ENCODE results near the gene WHRN.

The WHRN gene

DNA sequence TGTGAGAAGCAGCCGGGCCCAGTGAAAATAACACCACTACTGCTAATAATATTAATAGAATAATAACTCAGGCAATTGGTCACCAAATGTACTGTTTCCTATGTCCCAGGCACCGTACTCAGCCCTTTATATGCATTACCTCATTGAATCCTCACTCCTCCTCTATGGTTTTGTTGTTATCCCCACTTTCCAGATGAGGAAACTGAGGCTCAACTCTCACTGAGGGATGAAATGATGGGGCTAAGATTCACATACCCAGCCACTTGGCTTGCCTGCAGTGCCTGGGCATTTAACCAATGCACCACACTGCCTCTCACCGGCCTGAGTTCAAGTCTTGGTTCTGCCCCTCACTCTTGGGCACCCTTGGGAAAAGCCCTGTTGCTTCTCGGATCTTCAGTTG is 34.1 kb downstream of the WHRN start:
- no peak for DNase-seq (ENCODE audit: low read depth in 2 of 2)

DNA sequence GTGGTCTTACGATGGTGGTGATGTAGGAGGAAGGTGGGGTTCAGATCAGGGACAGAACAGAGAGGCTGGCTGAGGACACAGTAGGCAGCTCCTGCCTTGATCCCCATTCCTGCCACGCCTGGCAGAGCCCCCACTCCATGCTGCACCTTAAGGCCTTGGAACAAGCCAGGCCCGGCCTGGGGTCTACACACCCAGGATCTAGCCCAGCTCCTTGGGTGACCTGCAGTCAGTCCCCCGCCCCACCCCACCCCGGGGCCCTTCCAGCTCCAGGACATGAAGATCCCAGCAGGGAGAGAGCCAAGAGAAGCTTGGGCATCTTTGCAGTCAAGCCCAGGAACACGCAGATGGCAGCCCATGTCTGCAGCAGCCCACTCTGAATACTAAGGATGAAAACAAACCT is 34.7 kb downstream of the WHRN start:
- no peak for DNase-seq (ENCODE audit: low read depth in 2 of 2)

DNA sequence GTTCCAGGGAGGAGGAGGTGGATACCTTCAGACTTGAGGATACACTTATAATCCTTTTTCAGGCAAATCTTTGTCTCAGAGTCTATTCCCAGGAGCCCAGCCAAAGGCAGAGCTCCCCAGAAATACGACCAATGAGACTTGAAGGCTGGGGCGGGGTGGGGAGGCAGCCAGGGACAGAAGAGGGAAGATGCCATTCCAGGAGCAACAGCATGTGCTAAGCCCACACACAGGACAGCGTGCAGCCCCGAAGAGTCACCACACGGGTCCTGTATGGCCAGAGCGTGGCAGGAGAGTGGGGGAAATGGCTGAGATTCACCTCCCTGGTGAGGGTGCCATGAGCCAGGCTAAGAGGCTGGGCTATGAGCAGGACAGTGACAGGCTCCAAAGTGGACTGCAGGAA is 35.2 kb downstream of the WHRN start:
- DNase-seq (ENCODE audit: low read depth in 2 of 2), result no peak

DNA sequence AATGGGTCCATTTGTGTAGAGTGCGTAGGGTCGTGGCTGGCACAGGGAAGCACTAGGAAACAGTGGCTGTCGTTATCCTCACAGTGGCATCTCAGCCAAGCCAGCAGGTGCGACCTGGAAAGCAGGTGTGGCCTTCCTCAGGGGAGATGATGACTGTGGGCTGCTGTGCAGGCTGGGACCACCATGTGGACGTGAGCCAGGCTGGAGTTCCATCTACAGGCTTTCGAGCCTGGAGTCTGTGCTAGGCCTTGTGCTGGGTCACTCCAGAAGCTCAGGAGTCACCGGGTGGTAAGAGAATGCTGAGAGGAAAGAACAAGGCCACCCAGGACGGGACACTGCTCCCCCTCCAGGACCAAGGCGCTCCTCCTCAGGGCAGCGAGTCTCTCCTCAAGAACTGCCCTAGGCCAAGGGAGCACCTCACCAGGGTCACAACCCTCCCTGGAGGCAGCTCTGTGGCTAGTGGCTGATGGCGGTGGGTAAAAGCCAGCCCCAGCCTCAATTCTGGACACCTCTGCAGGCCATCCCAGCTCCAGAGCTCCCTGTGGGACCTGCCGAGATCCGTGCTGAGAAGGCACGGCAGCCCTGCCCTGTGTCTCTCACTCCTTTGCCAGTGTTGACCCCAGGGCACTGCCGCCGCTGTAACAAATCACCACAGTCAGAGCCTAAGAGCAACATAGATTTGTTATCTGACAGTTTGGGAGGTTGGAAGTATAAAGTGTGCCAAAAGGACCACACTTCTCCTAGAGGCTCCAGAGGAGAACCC is 36.0 kb downstream of the WHRN start:
- no peak for DNase-seq (ENCODE audit: low read depth in 2 of 2)

DNA sequence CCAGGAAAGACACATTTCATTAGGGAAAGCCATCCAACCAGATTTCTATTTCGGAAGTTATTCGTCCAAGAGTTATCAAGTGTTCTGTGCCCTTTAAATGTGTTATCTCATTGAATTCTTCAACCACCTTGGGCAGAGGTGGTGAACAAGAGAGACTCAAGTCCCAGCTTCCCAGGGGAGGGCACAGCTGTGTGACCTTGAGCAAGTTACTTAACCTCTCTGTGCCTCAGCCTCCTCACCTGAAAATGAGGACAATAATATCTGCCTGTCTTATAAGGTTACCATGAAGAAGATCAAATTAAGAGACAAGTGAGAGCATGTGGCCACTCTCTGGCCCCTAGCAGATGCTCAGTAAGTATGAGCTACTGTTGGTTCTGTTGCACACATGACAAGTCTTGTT is 37.4 kb downstream of the WHRN start:
- no peak for DNase-seq (ENCODE audit: low read depth in 2 of 2)

DNA sequence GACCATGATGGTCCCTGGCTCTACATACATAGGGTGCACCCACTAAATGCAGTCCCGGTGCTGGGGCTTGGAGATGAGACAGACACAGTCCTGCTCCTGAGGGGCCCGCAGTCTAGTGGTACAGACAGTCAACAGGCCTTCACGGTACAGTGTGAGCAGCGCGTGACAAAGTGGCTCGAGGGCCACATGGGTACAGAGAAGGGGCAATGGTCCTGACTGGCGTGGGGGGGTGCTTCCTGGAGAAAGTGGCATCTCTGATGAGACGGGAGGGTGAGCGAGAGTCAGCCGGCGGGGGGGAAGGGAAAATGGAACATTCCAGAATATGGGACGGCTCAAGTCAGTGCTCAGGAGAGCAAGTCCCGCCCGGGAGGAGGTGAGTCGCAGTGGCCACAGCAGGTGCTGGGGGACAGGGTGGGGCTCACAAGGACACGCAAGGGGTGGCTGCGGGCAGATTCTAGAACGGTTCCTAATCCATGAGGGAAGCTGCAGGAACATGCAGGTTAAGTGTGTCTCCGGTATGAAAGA is 38.0 kb downstream of the WHRN start:
- DNase-seq (ENCODE audit: low read depth in 2 of 2), result no peak

DNA sequence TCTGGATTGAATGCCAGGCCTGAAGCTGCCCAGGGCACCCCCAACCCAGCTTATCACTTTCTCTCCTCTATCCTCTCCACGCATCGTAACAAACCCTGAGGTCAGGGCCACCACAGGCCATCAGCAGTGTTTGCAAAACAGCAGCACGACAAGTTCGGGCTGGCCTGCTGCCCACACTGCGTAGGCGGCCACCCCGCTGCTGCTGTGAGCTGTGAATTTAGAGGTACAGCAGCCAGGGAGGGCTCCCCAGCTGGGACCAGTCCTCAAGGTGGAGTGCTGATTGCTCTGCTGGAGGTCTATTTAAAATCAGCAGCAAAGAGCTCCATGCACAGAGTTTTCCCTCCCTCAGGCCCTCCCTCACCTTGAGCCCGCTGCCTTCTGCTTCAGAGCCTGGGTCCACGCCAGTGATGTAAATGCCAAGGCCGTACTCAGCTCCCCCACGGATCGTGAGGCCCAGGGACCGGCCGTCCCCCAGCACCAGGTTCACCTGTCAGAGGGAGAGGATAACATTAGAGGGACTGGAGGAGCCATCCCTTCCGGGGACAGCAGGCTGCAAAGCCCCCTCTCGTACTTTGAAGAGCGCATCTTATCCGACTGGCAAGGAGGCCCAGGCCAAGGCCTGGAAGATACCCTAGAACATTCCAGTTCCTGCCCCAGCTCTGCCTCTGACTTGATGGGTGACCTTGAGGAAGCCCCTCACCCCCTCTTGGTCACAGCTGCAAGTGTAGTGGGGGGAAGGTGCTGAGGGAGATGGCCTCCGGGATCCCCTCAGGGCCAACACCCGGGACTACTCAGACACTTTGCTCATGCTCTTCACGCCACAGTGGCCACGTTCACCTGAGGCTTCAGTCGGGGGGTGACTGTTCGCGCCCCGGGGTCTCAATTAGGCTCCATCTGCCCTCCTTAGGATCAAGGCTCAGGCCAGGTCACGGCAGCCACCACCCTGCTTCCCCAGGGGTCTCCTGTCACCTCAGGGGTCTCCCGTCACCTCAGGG is 39.1 kb downstream of the WHRN start:
- no peak for DNase-seq (ENCODE audit: low read depth in 2 of 2)

DNA sequence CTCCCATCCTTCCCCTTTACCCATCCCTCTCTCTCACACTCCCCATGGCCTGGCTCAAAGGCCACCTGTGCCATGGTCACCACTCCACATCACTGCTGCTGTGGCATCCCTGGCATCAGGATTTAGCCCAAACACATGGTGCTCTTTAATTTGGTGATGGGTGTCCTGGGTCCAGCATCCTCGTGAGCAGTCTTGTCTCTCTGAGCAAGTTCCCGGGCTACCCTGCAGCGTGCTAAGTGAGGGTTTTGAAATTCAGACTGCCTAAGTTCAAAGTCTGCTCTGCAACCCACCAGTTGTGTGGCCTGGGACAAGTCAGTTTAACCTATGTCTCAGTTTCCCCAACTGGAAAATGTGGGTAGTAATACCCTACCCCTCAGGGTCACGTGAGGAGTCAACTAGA is 39.9 kb downstream of the WHRN start:
- no peak for DNase-seq (ENCODE audit: low read depth in 2 of 2)

DNA sequence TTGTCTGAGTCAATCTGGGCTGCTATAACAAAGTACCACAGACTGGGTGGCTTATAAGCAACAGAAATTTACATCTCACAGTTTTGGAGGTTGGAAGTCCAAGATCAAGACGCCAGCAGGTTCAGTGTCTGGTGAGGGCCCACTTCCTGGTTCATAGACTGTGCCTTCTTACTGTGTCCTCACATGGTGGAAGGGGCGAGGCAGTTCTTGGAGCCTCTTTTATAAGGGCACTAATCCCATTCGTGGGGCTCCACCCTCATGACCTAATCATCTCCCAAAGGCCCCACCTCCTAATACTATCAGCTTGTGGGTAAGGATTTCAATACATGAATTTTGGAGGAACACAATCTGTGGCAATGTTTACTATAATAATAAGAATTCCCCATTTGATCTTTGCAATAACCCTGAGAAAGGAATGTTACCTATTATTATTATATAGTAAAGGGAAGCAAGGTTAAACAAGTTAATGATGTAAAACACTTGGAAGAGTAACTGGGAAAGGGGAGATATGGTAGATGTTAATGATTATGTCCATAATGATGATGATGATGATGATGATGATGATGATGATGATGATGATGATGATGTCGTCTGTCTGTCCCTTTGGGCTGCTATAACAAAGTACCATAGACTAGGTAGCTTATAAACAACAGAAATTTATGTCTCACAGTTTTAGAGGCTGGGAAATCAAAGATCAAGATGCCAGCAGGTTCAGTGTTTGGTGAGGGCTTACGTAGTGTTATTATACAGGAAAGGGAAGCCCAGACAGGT is 40.8 kb downstream of the WHRN start:
- no peak for DNase-seq (ENCODE audit: low read depth in 2 of 2)

DNA sequence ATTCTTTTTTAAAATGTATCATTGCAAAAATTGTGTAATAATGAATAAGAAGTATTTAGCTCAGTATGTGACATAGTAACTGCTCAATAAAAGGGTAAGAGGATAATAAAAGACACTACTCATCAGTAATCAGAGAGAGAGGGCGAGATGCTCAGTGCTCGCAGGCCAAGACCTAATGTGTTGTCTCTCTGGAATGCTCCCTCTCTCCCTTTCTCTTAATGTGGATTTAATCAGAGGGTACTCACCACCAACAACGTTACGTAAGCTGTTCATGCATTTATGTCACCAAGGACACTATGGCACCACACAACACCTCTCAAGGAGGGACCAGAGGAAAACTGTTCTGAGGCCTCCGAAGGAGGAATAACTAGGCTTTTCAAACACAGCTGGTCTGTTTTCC is 42.5 kb downstream of the WHRN start:
- DNase-seq (ENCODE audit: low read depth in 2 of 2), result no peak

DNA sequence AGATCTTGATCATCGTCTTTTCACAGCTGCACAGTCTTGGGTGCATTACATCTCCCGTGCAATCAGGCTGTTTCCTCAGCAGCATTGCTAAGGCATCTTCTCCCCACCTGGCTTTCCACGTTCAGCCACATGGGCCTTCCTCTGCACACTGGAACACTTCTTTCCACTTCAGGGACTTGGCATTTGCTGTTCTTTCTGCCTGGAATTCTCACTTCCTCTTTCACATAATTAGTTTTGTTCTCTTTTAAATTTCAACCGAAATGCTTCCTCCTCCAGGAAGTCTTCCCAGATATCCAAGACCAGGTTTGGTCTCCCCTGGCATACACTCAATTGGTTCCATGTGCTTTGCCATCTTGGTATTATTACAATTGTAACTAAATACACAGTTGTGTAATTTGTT is 43.8 kb downstream of the WHRN start:
- DNase-seq (ENCODE audit: low read depth in 2 of 2), result no peak

DNA sequence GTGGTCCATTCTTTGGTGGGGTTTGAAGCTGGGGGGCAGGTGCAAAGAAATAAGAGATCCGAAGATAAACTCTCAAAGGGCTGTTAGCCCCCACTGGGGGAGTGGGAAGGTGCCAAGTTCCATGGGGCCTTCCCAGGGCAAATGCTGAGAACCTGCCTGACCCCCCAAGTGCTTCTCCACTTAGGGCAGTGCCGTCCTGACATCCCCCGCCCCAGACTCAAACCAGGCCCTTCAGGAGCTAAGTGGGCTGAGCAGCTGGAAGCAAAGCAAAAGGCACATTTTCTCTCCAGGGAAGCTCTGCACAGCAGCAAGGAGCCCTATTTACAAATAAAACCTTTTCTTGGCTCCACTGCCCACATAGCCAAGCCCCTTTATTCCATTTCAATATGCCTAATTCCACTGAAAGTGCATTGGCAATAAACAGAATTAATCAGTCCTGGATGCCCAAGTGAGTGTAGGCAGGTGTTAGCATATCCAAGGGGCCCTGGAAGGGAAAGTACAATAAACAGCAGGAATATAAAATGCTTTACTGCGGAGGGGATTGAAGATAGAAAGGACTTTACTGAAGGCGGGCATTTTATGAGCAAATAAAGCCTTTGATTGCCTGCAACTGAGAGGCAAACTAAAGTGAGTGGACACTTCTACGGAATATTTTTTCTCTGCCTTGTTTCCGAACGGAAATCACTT is 44.6 kb downstream of the WHRN start:
- no peak for DNase-seq (ENCODE audit: low read depth in 2 of 2)

DNA sequence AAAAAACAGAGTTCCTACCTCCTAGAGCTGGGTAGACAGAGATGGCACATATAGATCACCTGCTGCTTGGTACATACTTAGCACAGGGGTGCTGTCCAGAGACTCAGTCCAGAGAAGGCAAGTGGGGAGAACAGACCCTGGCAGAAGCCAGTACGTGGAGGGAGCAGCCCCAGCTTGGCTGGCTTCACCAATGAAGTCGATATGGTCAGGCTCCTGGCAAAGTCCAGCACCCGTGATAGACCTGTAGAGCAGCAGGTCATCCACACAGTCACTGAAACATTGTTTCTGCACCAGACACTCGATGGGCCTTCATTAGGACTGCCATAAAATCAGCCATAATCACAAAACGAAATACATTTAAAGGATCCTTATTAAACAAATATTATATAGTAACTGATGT is 45.8 kb downstream of the WHRN start:
- no peak for DNase-seq (ENCODE audit: low read depth in 2 of 2)

DNA sequence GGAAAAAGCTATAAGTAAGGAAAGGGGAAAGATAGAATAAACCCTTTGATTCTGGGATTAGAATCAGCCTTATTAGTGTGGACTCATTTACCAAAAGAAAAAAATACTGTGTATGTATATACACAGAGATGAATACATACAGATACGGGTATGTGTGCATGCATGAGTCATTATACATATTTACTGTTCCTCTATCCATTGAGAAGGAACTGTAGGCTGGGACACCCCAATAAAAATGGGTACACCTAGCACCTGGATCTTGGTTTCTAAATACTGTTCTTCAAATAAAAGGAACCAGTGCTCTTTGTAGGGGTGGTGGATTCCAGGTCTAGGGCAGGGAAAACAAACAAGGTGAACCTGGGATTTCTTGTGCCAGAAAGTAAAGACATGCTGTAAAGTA is 48.3 kb downstream of the WHRN start:
- no peak for DNase-seq (ENCODE audit: low read depth in 2 of 2)

DNA sequence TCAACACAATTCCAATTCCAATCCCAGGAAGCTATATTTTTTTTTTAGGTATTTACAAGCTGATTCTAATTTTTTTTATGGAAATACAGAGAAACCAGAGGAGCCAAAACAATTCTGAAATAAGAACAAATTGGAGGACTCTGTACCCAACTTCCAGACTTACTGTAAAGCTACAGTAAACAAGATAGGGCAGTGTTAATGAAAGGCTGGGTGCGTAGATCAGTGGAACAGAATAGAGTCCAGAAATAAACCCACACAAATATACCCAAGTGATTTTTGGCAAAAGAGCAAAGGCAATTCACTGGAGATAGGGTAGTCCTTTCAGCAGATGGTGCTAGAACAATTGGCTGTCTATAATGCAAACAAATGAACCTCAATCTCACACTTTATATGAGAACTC is 50.6 kb downstream of the WHRN start:
- no peak for DNase-seq (ENCODE audit: low read depth in 2 of 2)

DNA sequence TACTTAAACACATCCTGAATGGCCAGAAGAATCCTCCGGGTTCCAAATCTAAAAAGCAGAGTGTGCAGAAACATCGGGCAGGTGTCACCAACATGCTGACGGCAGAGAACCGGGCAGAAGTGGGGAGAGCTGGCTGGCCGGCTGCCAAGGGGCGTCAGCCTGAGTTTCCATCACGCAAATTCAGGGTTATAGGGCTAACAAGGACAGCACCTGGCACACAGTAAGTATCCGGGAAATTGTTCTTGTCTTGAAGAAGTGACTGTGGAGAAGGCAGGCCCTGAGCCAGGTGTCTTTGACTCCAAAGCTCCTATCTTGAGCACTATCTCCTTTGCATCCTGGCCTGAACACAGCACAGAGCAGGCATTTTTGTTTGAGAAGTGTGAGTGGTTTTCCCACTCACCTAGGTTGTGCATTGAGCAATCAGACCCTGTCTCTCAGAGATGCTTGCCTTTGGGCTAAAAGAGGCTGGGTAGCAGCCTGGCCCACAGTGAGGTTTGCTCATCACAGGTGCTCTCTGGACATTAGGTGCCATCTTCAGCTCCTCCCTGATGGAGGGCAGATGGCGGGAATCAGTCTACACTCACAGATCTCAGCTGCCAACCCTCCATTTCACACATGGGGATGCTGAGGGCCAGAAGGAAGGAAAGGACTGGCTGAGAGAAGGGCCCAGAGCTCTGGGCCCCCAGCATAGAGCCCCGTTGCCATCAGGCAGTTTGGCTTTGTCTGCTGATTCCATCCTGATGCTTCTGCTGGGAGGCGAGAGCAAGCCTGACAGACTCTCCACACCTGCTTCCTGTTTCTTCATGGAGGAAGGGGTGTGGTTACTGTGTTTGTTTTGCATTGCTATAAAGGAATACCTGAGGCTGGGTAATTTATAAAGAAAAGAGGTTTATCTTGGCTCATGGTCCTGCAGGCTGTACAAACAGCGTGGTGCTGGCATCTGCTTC is 52.8 kb downstream of the WHRN start:
- DNase-seq (ENCODE audit: low read depth in 2 of 2), result no peak

DNA sequence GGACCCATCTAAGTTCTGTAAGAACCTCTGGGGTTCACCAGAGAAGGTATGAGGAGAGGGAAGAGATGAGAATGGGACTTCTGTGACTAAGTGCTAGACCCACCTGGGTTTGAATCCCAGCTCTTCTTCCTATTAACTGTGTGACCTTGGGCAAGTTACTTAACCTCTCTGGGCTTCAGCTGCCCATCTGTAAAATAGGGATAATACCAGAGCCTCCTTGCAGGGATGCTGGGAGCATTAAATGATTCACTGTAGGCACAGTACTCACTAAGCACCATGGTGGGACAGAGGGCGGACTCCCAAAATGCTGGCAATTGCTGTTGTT is 53.6 kb downstream of the WHRN start:
- no peak for DNase-seq (ENCODE audit: low read depth in 2 of 2)

DNA sequence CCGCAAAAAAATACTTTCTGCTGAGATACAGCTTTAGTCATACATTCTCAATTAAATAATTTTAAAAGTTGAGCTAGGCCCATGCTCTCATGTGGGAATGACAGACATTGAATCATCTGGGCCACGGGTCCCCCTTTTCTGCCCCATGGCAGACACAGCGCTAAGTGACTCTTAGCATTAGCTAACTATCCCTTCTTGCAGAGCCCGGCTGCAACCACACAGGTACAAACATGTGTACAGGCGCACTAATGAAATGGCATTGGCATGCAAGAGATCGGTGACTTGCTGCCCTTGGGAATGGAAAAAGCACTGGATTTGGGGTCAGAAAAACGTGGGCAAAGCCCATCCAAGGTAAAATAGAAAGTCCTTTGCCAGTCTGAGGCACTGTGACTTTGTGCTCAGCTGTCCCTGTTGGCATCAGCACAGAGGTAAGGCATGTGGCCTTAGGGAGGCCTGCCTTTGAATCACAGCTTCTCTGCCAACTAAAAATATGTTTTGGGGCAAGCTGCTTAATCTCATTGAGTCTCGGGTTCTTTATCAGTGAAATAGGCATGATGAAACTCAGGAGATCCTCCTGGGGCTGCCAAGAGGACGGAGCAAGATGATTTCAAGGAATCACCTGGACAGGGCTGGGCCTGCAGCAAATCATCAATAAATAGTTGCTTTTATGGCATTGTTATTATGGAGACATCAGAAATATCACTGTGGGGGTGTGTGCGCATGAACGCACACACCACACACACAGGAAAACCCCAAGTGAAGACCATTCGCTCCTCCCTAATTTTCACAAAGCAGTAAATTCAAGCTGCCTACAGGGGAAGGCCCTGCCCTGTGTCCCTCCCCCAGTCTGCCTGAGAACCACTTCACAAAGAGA is 54.2 kb downstream of the WHRN start:
- no peak for DNase-seq (ENCODE audit: low read depth in 2 of 2)

DNA sequence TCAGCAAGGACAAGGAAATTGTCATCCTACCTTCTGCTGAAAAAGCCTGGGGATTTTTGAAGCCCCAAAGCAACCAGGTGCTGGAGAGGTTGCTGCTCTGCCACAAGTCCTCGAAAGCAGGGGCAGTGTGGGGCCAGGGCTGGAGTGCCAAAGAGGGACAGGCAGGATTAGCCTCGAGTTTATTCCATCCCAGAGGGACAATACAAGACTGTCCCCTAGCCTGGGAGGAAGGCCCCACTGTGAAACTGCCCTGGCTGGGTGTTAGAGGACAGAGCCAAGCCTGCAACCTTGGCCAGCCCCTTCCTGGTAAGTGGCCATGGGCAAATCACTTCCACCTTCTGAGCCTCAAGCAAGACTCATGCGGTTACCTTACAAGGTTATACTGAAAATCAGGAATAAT is 55.1 kb downstream of the WHRN start:
- no peak for DNase-seq (ENCODE audit: low read depth in 2 of 2)

All from stimulated activated CD4-positive, alpha-beta T cell treated with anti-CD3 and anti-CD28 coated beads, Interleukin-15, amount 100 ng/mL, for 48 hours (primary cell).